Pons (tissue), 1 donor: Measurements from ENCODE around the gene SLC36A4.
"Not testable (repeated sequence)": the region's sequence is repeated elsewhere in the genome, so short reads cannot be mapped to it uniquely, and the experiment has no call there.

Experiments
- DNase-seq: peaks from one replicate; pipeline ENCODE4 v3.0.0-alpha.2; 2016; ENCODE audit warnings: low spot score

Gene SLC36A4

GRCh38 chr11:93193731-93194130 is 4.1 kb downstream of the SLC36A4 start:
- no peak for DNase-seq

GRCh38 chr11:93192163-93192562 is 5.6 kb downstream of the SLC36A4 start:
- DNase-seq, result no peak

GRCh38 chr11:93189462-93189861 is 8.3 kb downstream of the SLC36A4 start:
- DNase-seq, result no peak

GRCh38 chr11:93188726-93189125 is 9.1 kb downstream of the SLC36A4 start:
- no peak for DNase-seq

GRCh38 chr11:93187290-93187689 is 10.5 kb downstream of the SLC36A4 start:
- DNase-seq, result no peak

- DNase-seq, result not testable (repeated sequence)
These were observed 19.9 kb downstream of the SLC36A4 start for GRCh38 chr11:93177891-93178290.

- peak; percentile 34 for DNase-seq
These were observed 27.7 kb downstream of the SLC36A4 start for GRCh38 chr11:93169950-93170561.

- DNase-seq, result no peak
These were observed 28.6 kb downstream of the SLC36A4 start for GRCh38 chr11:93169143-93169542.

GRCh38 chr11:93166862-93167261 is 30.9 kb downstream of the SLC36A4 start:
- DNase-seq, result no peak

- no peak for DNase-seq
These were observed 31.6 kb downstream of the SLC36A4 start for GRCh38 chr11:93166194-93166593.

GRCh38 chr11:93160808-93161207 is 37.0 kb downstream of the SLC36A4 start:
- no peak for DNase-seq

GRCh38 chr11:93160156-93160555 is 37.6 kb downstream of the SLC36A4 start:
- DNase-seq, result no peak

- no peak for DNase-seq
These were observed 38.1 kb downstream of the SLC36A4 start for GRCh38 chr11:93159721-93160120.

- no peak for DNase-seq
These were observed 42.1 kb downstream of the SLC36A4 start for GRCh38 chr11:93155738-93156137.

GRCh38 chr11:93145390-93145915 is 52.3 kb downstream of the SLC36A4 start:
- no peak for DNase-seq

- DNase-seq, result no peak
These were observed 54.0 kb downstream of the SLC36A4 start for GRCh38 chr11:93143800-93144199.

GRCh38 chr11:93143186-93143585 is 54.6 kb downstream of the SLC36A4 start:
- DNase-seq, result no peak

GRCh38 chr11:93133488-93134109 is 64.2 kb downstream of the SLC36A4 start:
- DNase-seq, result no peak

GRCh38 chr11:93132836-93133235 is 65.0 kb downstream of the SLC36A4 start:
- no peak for DNase-seq

- DNase-seq, result no peak
These were observed 66.1 kb downstream of the SLC36A4 start for GRCh38 chr11:93131709-93132108.

- no peak for DNase-seq
These were observed 69.2 kb downstream of the SLC36A4 start for GRCh38 chr11:93128574-93128973.

- DNase-seq, result no peak
These were observed 74.4 kb downstream of the SLC36A4 start for GRCh38 chr11:93123351-93123898.

- no peak for DNase-seq
These were observed 75.1 kb downstream of the SLC36A4 start for GRCh38 chr11:93122535-93123235.
